Stimulated activated naive CD4-positive, alpha-beta T cell (primary cell): Measurements from ENCODE around the gene TBC1D20.
A peak's percentile ranks its signal among the peaks of the same experiment; 100 is the strongest.

Source experiments
- DNase-seq, 6 experiments: peaks; one replicate each; lab custom pipeline; 2025; lab: John Stamatoyannopoulos, UW

TBC1D20 gene

GRCh38 chr20:419556-420165 lies 42.7 kb downstream of the TBC1D20 start:
- DNase-seq: no peak

DNA sequence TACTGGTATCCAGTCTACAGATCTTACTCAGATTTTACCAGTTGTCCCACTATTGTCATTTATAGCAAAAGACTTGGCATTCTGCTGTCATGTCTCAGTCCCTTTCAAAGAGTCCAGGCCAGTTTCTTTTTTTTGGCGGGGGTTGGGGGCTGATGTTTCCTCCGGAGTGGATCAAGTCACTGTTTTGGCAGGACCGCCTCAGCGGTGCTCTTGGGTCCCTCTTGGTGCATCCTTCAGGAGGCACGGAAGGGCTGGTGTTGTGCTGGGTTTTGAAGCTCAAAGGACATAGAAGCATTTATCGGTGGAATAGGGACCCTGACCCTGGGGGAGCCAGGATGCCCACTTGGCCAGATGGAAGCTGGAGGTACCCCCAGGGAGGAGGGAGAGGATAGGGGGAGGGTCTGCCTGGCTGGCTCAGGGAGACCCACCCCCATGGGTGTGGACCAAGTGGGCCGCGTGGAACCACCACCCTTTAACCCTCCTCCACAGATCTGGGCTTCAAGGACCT lies 43.4 kb downstream of the TBC1D20 start:
- DNase-seq: no peak

- DNase-seq: no peak
These were observed 44.5 kb downstream of the TBC1D20 start for GRCh38 chr20:417801-418342.

DNA sequence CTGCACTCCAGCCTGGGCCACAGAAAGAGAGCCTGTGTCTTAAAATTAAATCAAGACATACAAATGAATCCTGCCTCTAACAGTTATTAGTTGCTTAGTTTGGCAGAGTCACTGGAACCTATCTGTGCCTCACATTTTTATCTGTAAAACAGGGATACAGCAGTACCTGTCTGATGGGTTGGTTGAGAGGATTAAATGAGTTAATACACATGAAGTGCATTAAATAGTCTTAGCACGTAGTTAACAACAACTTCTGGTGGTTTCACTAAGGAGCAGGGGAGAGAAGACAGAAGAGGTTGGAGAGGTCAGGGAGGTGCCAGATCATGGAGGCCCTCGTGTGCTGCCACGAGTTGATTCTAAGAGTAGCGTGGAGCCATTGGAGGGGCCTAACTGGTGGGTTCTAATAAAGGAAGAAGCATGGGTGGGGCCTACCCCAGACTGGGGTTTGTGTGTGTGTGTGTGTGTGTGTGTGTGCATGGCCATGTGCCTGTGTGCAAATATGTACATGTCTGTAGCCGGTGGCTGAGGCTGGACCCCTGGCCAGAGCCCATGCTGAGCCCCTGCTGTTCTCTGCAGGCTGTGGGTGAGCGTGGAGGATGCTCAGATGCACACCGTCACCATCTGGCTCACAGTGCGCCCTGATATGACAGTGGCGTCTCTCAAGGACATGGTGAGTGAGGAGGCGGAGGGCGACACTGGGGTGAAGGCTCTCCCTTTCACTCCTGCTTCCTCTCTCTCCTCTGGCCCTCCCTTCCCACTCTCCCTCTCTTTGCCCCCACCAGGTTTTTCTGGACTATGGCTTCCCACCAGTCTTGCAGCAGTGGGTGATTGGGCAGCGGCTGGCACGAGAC lies 45.2 kb downstream of the TBC1D20 start:
- no peak for DNase-seq

GRCh38 chr20:415820-416322 lies 46.5 kb downstream of the TBC1D20 start:
- no peak for DNase-seq

GRCh38 chr20:414161-414560 lies 48.2 kb downstream of the TBC1D20 start:
- DNase-seq: no peak

- DNase-seq: no peak
These were observed 50.3 kb downstream of the TBC1D20 start for GRCh38 chr20:412081-412480.

GRCh38 chr20:409697-410559 lies 52.4 kb downstream of the TBC1D20 start:
- no peak for DNase-seq

DNA sequence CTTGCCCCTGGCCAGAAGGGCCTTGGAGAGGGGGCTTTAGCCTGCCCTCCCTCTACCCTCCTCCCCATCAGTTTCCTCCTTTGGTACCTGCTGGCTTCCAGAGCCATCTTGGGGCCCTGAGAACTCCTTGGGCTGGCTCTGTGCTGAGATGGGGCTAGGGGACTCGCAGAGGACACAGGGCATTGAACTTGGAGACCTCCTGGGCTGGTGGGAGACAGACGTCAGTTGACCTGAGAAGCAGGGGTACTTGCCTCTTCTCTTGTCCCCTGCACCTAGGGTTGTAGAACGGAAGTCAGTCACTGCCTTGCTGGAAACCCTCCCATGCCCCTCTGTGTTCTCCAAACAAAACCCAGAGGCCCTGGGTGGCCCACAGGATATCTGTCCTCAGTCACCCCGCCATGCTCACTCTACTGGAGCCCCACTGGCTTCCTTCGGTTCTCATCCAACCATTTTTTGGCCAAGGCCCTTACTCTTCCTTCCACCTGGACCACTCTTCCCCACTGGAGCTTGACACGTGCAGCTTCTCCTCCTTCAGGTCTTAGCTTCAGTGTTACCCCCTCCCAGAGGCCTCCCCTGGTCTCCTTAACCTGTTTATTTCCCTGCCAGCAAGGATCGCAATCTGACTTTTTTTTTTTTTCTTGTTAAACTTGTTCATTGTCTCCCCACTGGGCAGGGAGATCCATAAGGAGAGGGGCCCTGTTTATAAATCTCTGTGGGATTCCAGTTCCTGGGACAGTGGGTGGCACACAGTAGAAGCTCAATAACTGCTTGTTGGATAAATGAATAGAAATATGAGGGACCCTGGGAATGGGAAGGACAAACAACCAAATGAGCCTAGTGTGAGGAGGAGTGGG lies 53.3 kb downstream of the TBC1D20 start:
- peak in 1 of 6 experiments; percentile 38 for DNase-seq

- DNase-seq: peak; percentile 82 to 95 (median 86)
These were observed 54.1 kb downstream of the TBC1D20 start, which contains the start of gene RBCK1 for GRCh38 chr20:407953-408842. Gene RBCK1 (plus strand): TSS chr20:408299. CDS start chr20:408758, 459 bp downstream.

- peak in 5 of 6 experiments; percentile 49 to 70 (median 65) for DNase-seq
These were observed 55.0 kb downstream of the TBC1D20 start for GRCh38 chr20:407133-407952.

GRCh38 chr20:406200-407132 lies 55.9 kb downstream of the TBC1D20 start:
- no peak for DNase-seq

GRCh38 chr20:404088-404487 lies 58.2 kb downstream of the TBC1D20 start:
- DNase-seq: no peak

- no peak for DNase-seq
These were observed 58.8 kb downstream of the TBC1D20 start for GRCh38 chr20:403582-403957.

DNA sequence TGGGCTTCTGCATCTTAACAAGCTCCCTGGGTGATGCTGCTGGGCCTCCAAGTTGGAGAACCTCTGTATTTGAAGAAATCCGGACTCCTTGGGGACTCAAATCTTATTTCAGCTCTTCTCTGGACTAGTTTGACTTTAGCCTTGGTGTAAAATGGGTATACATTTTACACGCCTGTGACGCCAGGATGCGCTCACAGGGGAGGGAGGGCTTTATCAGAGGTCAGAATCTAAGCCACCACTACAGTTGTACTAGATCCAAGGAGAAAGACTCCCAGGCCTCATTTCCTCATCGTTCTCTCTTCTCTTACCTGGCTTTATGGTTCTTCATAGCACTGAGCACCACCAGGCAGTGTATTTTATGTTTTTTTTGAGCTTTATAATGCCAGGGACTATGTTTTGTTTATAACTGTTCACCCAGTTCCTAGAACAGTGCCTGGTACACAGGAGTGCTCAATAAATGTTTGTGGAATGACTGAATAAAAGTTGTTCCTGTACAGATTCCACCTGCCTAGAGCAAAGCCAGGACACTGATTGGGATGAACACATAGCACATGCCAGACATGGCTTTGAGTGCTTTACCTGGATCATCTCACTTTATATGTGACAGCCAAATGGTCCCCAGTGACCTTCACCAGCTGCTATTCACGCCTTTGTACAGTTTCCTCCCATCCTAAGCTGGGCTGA lies 59.3 kb downstream of the TBC1D20 start:
- DNase-seq: no peak

- no peak for DNase-seq
These were observed 59.8 kb downstream of the TBC1D20 start for GRCh38 chr20:402496-402885.
